ENCODE results near the gene RPL31. TPM values are rescaled to one million over a fixed set of nuclear protein-coding genes. Genes with fewer than 3 reads are reported as not detected.
A peak's percentile ranks its signal among the peaks of the same experiment; 100 is the strongest.

Gene RPL31
- total RNA-seq (1,000 to 10,000 TPM; 2,599 to 2,788 TPM), polyA plus RNA-seq (1,000 to 10,000 TPM; 7,517 to 8,494 (median 8,327) TPM), total RNA-seq (1,069 to 1,685 (median 1,336) reads per million in 6 experiments)

GRCh38 chr2:101001691-101002561, at the start of gene RPL31:
Gene RPL31, plus strand, starts transcription at chr2:101002289. Its CDS starts 413 bp downstream, at chr2:101002702.
- Mint-ChIP-seq H3K4me3 (peak within 1 kb of the TSS; percentile 82 to 97 (median 94)), H3K9me3 (no peaks in the 10 kb centered on the region), H3K4me1 (peaks cover 27 to 53% (median 47%) of the 10 kb centered on the region in 4 donors), H3K27me3 (no peaks in the 10 kb centered on the region), H3K36me3 (peaks cover 0 to 46% (median 32%) of the 10 kb centered on the region in 3 donors), H3K27ac (peak within 1 kb of the TSS; percentile 74 to 99 (median 98))
- POLR2A ChIA-PET: interaction anchor here (0.6 to 2.6 kb wide), 13 partner anchors 11 to 727 kb away, joined by 3 to 28 read pairs (median 4); partner anchors contain the start of genes CNOT11, PDCL3 and RNF149
- DNase-seq: peak; percentile 88 to 98 (median 94)
- peak; percentile 93 to 94 for ATAC-seq

GRCh38 chr2:100952512-100952911, 49.6 kb upstream of the RPL31 start:
- ATAC-seq: no peak
- POLR2A ChIA-PET: no interaction called here
- H3K4me3 Mint-ChIP-seq: no peak overlapping the region
- H3K27ac Mint-ChIP-seq: no peak overlapping the region
- no peaks in the 10 kb centered on the region for H3K9me3 Mint-ChIP-seq
- H3K27me3 Mint-ChIP-seq: peaks cover 0 to 2% (median 0%) of the 10 kb centered on the region in 5 donors
- peaks cover 0 to 34% (median 5%) of the 10 kb centered on the region in 3 donors for H3K36me3 Mint-ChIP-seq
- no peak for DNase-seq
- H3K4me1 Mint-ChIP-seq: peaks cover 3 to 20% (median 5%) of the 10 kb centered on the region in 4 donors

DNA sequence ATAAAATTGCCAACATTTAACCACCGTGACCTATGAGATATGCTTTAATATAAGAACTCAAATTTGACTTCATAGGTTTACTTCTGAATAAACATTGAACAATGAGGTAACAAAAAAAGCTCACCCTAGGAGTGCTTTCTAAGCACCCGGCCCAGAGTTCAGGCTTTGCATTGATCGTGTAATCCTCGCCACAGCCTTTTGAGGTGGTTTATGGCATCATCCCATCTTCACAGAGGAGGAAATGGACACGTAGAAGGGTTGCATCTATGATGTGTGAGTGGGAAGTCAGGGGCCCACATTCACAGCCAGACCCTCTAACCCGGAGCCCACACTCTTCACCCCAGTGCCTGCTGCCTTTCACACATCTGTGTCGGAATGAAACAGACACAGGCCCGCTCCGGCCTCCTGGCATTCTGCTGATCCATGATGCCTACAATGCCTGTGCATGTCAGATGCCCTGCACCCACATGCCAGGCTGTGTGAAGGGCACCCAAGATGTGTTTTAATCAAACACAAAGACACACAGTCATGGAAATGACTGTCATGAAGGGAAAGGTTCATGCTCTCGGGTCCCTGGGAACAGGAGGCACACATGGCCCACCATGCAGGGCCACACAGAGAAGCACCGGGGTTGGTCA, 48.6 kb upstream of the RPL31 start:
- Mint-ChIP-seq H3K27me3 (peaks cover 0 to 2% (median 0%) of the 10 kb centered on the region in 5 donors), H3K9me3 (no peaks in the 10 kb centered on the region), H3K4me3 (no peak overlapping the region), H3K4me1 (peaks cover 3 to 20% (median 5%) of the 10 kb centered on the region in 4 donors), H3K27ac (peak overlapping the region in 3 of 10 donors; percentile 55 to 63 (median 57)), H3K36me3 (peaks cover 0 to 34% (median 3%) of the 10 kb centered on the region in 3 donors)
- DNase-seq: peak in 6 of 10 donors; percentile 2 to 54 (median 30)
- POLR2A ChIA-PET: no interaction called here
- peak in 1 of 2 donors; percentile 94 for ATAC-seq

DNA sequence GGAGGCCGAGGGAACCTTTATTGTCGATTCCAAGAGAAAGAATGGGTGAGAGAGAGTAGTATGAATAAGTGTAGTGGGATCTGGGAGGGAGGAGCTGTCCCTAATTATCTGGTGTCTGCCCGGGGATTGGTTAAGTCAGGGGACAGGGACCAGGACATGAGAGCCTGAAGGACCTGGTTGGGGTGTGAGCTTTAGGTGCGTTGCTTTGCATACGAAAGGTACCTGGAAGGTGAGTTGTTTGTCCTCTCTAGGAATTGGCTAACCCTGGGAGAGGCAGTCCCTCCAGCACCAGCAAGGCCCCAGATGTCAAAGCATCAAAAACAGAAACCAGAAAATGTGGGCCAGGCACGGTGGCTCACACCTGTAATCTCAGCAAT, 48.1 kb upstream of the RPL31 start:
- H3K27ac Mint-ChIP-seq: peak overlapping the region in 2 of 10 donors; percentile 55 to 63
- H3K36me3 Mint-ChIP-seq: peaks cover 0 to 29% (median 3%) of the 10 kb centered on the region in 3 donors
- H3K4me3 Mint-ChIP-seq: peak overlapping the region in 1 of 10 donors; percentile 1
- H3K27me3 Mint-ChIP-seq: peaks cover 0 to 2% (median 0%) of the 10 kb centered on the region in 5 donors
- H3K9me3 Mint-ChIP-seq: no peaks in the 10 kb centered on the region
- DNase-seq: no peak
- ATAC-seq: no peak
- peaks cover 3 to 20% (median 5%) of the 10 kb centered on the region in 4 donors for H3K4me1 Mint-ChIP-seq
- POLR2A ChIA-PET: no interaction called here

- Mint-ChIP-seq H3K36me3 (peaks cover 0 to 17% (median 0%) of the 10 kb centered on the region in 3 donors), H3K27ac (peak overlapping the region in 1 of 10 donors; percentile 18), H3K27me3 (peaks cover 0 to 2% (median 0%) of the 10 kb centered on the region in 5 donors), H3K4me1 (peaks cover 3 to 20% (median 5%) of the 10 kb centered on the region in 4 donors), H3K9me3 (no peaks in the 10 kb centered on the region), H3K4me3 (no peak overlapping the region)
- POLR2A ChIA-PET: no interaction called here
- no peak for DNase-seq
- no peak for ATAC-seq
These were observed 46.9 kb upstream of the RPL31 start for GRCh38 chr2:100955226-100955625.

DNA sequence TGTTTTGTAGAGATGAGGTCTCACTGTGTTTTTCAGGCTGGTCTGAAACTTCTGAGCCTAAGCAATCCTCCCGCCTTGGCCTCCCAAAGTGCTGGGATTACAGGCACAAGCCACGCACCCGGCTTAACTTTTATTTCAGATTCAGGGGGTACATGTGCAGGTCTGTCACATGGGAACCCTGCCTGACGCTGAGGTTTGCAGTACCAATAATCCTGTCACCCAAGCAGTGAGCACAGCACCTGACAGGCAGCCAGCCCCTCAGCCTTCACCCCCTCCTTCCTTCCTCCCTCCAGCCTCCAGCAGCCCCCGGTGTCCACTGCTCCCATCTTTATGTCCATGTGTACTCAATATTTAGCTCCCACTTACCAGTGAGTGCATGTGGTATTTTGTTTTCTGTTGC, 46.0 kb upstream of the RPL31 start:
- ATAC-seq (no peak), DNase-seq (no peak)
- peaks cover 0 to 2% (median 0%) of the 10 kb centered on the region in 5 donors for H3K27me3 Mint-ChIP-seq
- peak overlapping the region in 1 of 10 donors; percentile 14 for H3K27ac Mint-ChIP-seq
- POLR2A ChIA-PET: no interaction called here
- H3K4me3 Mint-ChIP-seq: no peak overlapping the region
- peaks cover 3 to 20% (median 5%) of the 10 kb centered on the region in 4 donors for H3K4me1 Mint-ChIP-seq
- H3K36me3 Mint-ChIP-seq: peaks cover 0 to 12% (median 0%) of the 10 kb centered on the region in 3 donors
- no peaks in the 10 kb centered on the region for H3K9me3 Mint-ChIP-seq

DNA sequence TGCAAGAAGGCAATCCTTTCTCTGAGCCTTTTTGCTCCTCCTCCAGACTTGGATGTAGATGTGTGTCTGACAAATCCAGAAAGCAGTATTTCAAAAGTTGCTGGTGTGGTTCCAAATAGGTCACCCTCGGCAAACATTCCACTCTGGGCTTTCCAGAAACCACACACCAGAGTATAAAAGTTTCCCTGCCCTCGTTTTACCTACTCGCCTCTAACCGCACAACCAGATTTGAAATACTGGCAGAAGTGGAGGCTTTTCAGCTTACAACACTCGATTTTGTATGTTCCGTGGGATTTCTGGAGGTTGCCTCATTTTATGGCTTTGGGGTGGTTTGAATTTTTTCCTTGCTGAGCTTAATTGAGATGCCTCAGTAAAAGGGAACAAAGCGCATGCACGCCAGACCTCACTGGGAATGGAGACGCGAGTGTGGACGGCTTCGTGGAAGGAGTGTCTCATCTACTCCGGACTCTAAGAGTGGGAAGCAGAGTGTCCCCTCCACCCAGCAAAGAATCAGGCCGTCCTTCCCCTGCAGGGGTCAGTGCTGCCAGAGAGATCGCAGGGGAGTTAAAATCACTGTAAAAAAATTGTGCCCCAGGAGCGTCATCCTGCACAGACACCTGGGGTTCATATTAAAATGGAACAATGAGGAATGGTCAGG, 44.0 kb upstream of the RPL31 start:
- POLR2A ChIA-PET: no interaction called here
- Mint-ChIP-seq H3K27me3 (peaks cover 0 to 2% (median 0%) of the 10 kb centered on the region in 5 donors), H3K36me3 (peaks cover 0 to 7% (median 0%) of the 10 kb centered on the region in 3 donors), H3K9me3 (no peaks in the 10 kb centered on the region), H3K4me1 (peaks cover 0 to 12% (median 5%) of the 10 kb centered on the region in 4 donors), H3K4me3 (no peak overlapping the region), H3K27ac (peak overlapping the region in 1 of 10 donors; percentile 59)
- ATAC-seq (no peak), DNase-seq (no peak)

DNA sequence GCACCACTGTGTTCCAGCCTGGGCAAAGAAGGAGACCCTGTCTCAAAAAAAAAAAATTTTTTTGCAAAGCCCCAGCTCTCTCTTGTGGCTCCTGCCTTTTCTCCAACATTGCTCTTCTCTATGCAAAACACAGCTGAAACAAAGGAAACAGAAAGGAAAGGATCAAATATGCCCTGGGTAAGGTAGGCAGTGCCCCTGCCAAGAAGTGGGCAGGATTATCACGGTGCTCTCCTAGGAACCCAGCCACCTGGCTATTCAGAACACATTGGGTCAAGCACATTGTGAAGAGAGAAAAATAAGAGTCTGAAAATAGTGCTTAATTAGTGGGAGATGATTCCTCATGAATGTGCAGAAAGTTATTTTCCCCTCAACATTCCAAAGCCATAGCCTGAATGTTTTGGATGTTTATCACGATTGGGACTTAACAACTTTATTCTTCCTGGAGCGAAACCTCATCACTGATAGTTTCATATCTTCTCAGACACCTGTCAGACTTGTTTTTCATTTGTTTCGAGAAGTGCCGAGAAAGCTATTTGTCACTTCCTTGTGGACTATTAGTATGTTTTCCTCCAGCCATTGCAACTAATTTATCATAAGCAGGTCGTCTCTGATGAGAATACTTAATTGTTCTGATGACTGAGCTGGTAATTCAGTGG, 42.7 kb upstream of the RPL31 start:
- no peak overlapping the region for H3K4me3 Mint-ChIP-seq
- no peaks in the 10 kb centered on the region for H3K9me3 Mint-ChIP-seq
- H3K27ac Mint-ChIP-seq: peak overlapping the region in 3 of 10 donors; percentile 20 to 46 (median 35)
- peaks cover 0 to 2% (median 0%) of the 10 kb centered on the region in 5 donors for H3K27me3 Mint-ChIP-seq
- POLR2A ChIA-PET: no interaction called here
- ATAC-seq (no peak), DNase-seq (no peak)
- H3K36me3 Mint-ChIP-seq: peaks cover 0 to 5% (median 0%) of the 10 kb centered on the region in 3 donors
- H3K4me1 Mint-ChIP-seq: peaks cover 0 to 8% (median 3%) of the 10 kb centered on the region in 4 donors

GRCh38 chr2:100960688-100961087, 41.4 kb upstream of the RPL31 start:
- Mint-ChIP-seq H3K4me3 (no peak overlapping the region), H3K27me3 (peaks cover 0 to 2% (median 0%) of the 10 kb centered on the region in 5 donors), H3K36me3 (peaks cover 0 to 10% (median 0%) of the 10 kb centered on the region in 3 donors), H3K9me3 (no peaks in the 10 kb centered on the region), H3K27ac (no peak overlapping the region), H3K4me1 (peaks cover 0 to 14% (median 3%) of the 10 kb centered on the region in 4 donors)
- DNase-seq (no peak), ATAC-seq (no peak)
- POLR2A ChIA-PET: no interaction called here

GRCh38 chr2:100962366-100963025, 39.6 kb upstream of the RPL31 start:
- no peak overlapping the region for H3K4me3 Mint-ChIP-seq
- H3K9me3 Mint-ChIP-seq: no peaks in the 10 kb centered on the region
- peaks cover 0 to 17% (median 0%) of the 10 kb centered on the region in 3 donors for H3K36me3 Mint-ChIP-seq
- ATAC-seq (no peak), DNase-seq (no peak)
- H3K27me3 Mint-ChIP-seq: no peaks in the 10 kb centered on the region
- H3K27ac Mint-ChIP-seq: peak overlapping the region in 1 of 10 donors; percentile 43
- H3K4me1 Mint-ChIP-seq: peaks cover 0 to 14% (median 3%) of the 10 kb centered on the region in 4 donors
- POLR2A ChIA-PET: no interaction called here

GRCh38 chr2:100963026-100963375, 39.1 kb upstream of the RPL31 start:
- no peaks in the 10 kb centered on the region for H3K27me3 Mint-ChIP-seq
- peaks cover 0 to 22% (median 0%) of the 10 kb centered on the region in 3 donors for H3K36me3 Mint-ChIP-seq
- DNase-seq (no peak), ATAC-seq (no peak)
- peak overlapping the region in 1 of 10 donors; percentile 43 for H3K27ac Mint-ChIP-seq
- no peaks in the 10 kb centered on the region for H3K9me3 Mint-ChIP-seq
- peaks cover 0 to 14% (median 3%) of the 10 kb centered on the region in 4 donors for H3K4me1 Mint-ChIP-seq
- no peak overlapping the region for H3K4me3 Mint-ChIP-seq
- POLR2A ChIA-PET: no interaction called here

Data from naive thymus-derived CD8-positive, alpha-beta T cell (primary cell).